PC-3 (cell line): ENCODE results near the gene ZC2HC1B. TPM values are rescaled to one million over a fixed set of nuclear protein-coding genes. Genes with fewer than 3 reads are reported as not detected.

Source experiments
- ATAC-seq: fragments of 200-7000 bp; cut with Tn5 transposase; 2 replicates; pipeline ENCODE4 v1.9.1; 2020; ENCODE audit warnings: mild to moderate bottlenecking, moderate library complexity
- BruUV-seq: library from RNA; stranded (reverse); fragments of 400-500 nt; replicated peaks from 2 replicates; lab custom pipeline; 2021; lab: Mats Ljungman, UMichigan
- CTCF ChIA-PET: fragments of 300-600 bp; sonication (Branson Sonifier 250); formaldehyde crosslinking; loops from one replicate; lab custom pipeline; 2022; ENCODE audit warnings: antibody characterized with exemption; lab: Charles Lee
- POLR2A ChIA-PET: fragments of 300-600 bp; sonication (Branson Sonifier 250); formaldehyde crosslinking; loops from one replicate; lab custom pipeline; 2022; ENCODE audit warnings: antibody characterized with exemption; ENCODE audit not compliant: unreplicated experiment; lab: Charles Lee
- DNase-seq: peaks from one replicate; pipeline ENCODE4 v3.0.0-alpha.2; 2015
- H2AFZ ChIP-seq: fragments of 300-600 bp; sonication (generic); 2 replicates; pipeline ENCODE4 v1.6.0; 2016; ENCODE audit warnings: antibody characterized with exemption, low read length
- H3F3A ChIP-seq: fragments of 300-600 bp; sonication (generic); one replicate; pipeline ENCODE4 v1.6.0; 2017; ENCODE audit warnings: antibody characterized with exemption, low read length, control low read depth, mild to moderate bottlenecking; ENCODE audit not compliant: unreplicated experiment
- H3K27ac ChIP-seq: fragments of 300-600 bp; sonication (generic); 2 replicates; pipeline ENCODE4 v1.5.1; 2016; ENCODE audit warnings: mild to moderate bottlenecking, low read length
- H3K27me3 ChIP-seq: fragments of 300-600 bp; sonication (generic); 2 replicates; pipeline ENCODE4 v1.6.1; 2016; ENCODE audit warnings: low read length, mixed read lengths
- H3K36me3 ChIP-seq: fragments of 300-600 bp; sonication (generic); 2 replicates; pipeline ENCODE4 v1.6.1; 2016; ENCODE audit warnings: low read depth, mixed run types, low read length, mixed read lengths
- H3K4me1 ChIP-seq: fragments of 300-600 bp; sonication (generic); 2 replicates; pipeline ENCODE4 v1.5.1; 2016; ENCODE audit warnings: low read length; ENCODE audit not compliant: insufficient read depth
- H3K4me2 ChIP-seq: fragments of 300-600 bp; sonication (generic); 2 replicates; pipeline ENCODE4 v1.6.0; 2016; ENCODE audit warnings: low read length
- H3K4me3 ChIP-seq: fragments of 300-600 bp; sonication (generic); 2 replicates; pipeline ENCODE4 v1.5.1; 2016; ENCODE audit warnings: mild to moderate bottlenecking, low read length, mixed read lengths
- H3K79me2 ChIP-seq: fragments of 300-600 bp; sonication (generic); 2 replicates; pipeline ENCODE4 v1.6.1; 2017; ENCODE audit warnings: low read length, mixed read lengths
- H3K9ac ChIP-seq: fragments of 300-600 bp; sonication (generic); 2 replicates; pipeline ENCODE4 v1.6.0; 2016; ENCODE audit warnings: mild to moderate bottlenecking, low read length
- H3K9me2 ChIP-seq: fragments of 300-600 bp; sonication (generic); replicated peaks from 2 replicates; pipeline ENCODE4 v1.6.1; 2016; ENCODE audit warnings: mixed run types, low read length, mixed read lengths
- H3K9me3 ChIP-seq: fragments of 300-600 bp; sonication (generic); 2 replicates; pipeline ENCODE4 v1.6.1; 2016; ENCODE audit warnings: low read length, mixed read lengths
- H4K20me1 ChIP-seq: fragments of 300-600 bp; sonication (generic); 2 replicates; pipeline ENCODE4 v1.6.1; 2016; ENCODE audit warnings: low read length, mixed read lengths
- EZH2 ChIP-seq: fragments of 300-600 bp; sonication (generic); IDR thresholded peaks from one replicate; pipeline ENCODE4 v1.6.1; 2017; ENCODE audit warnings: antibody characterized with exemption, mild to moderate bottlenecking, low read length; ENCODE audit not compliant: unreplicated experiment
- EZH2phosphoT487 ChIP-seq: fragments of 300-600 bp; sonication (generic); IDR thresholded peaks from 2 replicates; pipeline ENCODE4 v1.6.1; 2018; ENCODE audit warnings: mild to moderate bottlenecking, antibody characterized with exemption, low read length, borderline replicate concordance
- intact Hi-C: fragments of 100-400 bp; cut with micrococcal nuclease; formaldehyde crosslinking; loops from 2 replicates; pipeline ENCODE4 v1.9.0; 2023
- total RNA-seq: library from RNA; depleted of rRNA; stranded (reverse); fragments of >200 nt; gene quantifications from 2 replicates; pipeline ENCODE4 v1.2.3, GENCODE V29; 2014
- TF ChIP-seq, protein P1 (sequence below): fragments of 300-600 bp; sonication (generic); conservative IDR thresholded peaks from 2 replicates; pipeline ENCODE4 v1.5.1; 2017; ENCODE audit warnings: antibody characterized with exemption, low read depth, mild to moderate bottlenecking, low read length

Gene ZC2HC1B
- total RNA-seq, 1 experiment from 2014 or later, result not detected

DNA sequence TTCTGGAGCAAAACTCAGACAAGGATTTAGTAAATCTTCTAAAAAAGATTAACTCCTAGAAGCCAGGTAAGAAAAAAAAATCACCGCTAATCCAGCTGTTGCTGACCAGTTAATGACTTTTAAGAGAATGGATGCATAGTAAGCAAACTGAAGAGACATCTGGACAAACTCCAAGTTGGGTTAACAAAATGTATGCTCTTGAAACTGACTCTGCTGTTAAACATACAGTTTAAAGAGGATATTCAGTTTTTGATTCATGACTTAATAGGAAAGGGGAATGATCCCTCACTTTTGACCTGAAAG is 73.3 kb downstream of the ZC2HC1B start:
- Histone ChIP-seq H3K27me3 (no peaks in the 10 kb centered on the region), H4K20me1 (no peaks in the 10 kb centered on the region), H3K4me2 (no peak overlapping the region), H3K27ac (no peak overlapping the region), H3K79me2 (no peaks in the 10 kb centered on the region), H3K9ac (no peak overlapping the region), H3K4me3 (no peak overlapping the region), H3F3A (no peaks in the 10 kb centered on the region), H3K9me3 (no peaks in the 10 kb centered on the region), H3K4me1 (no peaks in the 10 kb centered on the region), H3K9me2 (no peaks in the 10 kb centered on the region), H3K36me3 (peaks cover 3% of the 10 kb centered on the region; the same call in 1 of the 2 replicates), H2AFZ (no peak overlapping the region)
- intact Hi-C loops, result no loop called here
- BruUV-seq, result no TSS peak
- ChIA-PET CTCF (no interaction called here), POLR2A (no interaction called here)
- TF ChIP-seq EZH2phosphoT487, result no peak
- no peak for TF ChIP-seq EZH2
- TF ChIP-seq, protein P1, sequence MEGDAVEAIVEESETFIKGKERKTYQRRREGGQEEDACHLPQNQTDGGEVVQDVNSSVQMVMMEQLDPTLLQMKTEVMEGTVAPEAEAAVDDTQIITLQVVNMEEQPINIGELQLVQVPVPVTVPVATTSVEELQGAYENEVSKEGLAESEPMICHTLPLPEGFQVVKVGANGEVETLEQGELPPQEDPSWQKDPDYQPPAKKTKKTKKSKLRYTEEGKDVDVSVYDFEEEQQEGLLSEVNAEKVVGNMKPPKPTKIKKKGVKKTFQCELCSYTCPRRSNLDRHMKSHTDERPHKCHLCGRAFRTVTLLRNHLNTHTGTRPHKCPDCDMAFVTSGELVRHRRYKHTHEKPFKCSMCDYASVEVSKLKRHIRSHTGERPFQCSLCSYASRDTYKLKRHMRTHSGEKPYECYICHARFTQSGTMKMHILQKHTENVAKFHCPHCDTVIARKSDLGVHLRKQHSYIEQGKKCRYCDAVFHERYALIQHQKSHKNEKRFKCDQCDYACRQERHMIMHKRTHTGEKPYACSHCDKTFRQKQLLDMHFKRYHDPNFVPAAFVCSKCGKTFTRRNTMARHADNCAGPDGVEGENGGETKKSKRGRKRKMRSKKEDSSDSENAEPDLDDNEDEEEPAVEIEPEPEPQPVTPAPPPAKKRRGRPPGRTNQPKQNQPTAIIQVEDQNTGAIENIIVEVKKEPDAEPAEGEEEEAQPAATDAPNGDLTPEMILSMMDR, result no peak
- no peak for ATAC-seq
- no peak for DNase-seq

DNA sequence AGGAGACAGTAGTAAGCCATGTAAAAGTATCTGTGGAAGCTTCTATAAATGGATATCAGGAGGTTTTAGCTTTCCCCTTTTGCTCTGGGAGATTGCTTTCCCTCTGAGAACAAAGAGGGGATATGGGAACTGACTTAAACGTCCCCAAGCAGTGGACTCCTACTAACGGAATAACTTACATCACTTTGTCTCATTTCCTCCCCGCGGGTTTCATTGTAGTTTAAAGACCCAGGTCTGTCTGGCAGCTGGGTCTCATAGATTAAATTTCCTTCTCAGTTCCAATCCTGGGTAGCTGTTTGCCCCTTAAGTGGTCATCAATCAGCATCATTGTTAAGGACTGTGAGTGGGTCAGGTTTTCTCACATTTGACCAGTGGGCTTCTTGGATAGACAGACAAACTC is 75.1 kb downstream of the ZC2HC1B start:
- Histone ChIP-seq H3K4me1 (no peaks in the 10 kb centered on the region), H2AFZ (no peak overlapping the region), H3K4me2 (no peak overlapping the region), H3K4me3 (no peak overlapping the region), H3K36me3 (peaks cover 3% of the 10 kb centered on the region; the same call in 1 of the 2 replicates), H3K79me2 (no peaks in the 10 kb centered on the region), H4K20me1 (no peaks in the 10 kb centered on the region), H3K9me3 (no peaks in the 10 kb centered on the region), H3K9me2 (no peaks in the 10 kb centered on the region), H3F3A (no peaks in the 10 kb centered on the region), H3K27ac (no peak overlapping the region), H3K9ac (no peak overlapping the region), H3K27me3 (no peaks in the 10 kb centered on the region)
- no TSS peak for BruUV-seq
- TF ChIP-seq, protein P1, result no peak
- TF ChIP-seq EZH2phosphoT487 (no peak), EZH2 (no peak)
- ChIA-PET POLR2A (no interaction called here), CTCF (interaction anchor here (1.4 kb wide), 1 partner anchor 73 kb away, joined by 12 read pairs; no protein-coding TSS in a partner anchor)
- DNase-seq, result no peak
- intact Hi-C loops, result no loop called here
- no peak for ATAC-seq

DNA sequence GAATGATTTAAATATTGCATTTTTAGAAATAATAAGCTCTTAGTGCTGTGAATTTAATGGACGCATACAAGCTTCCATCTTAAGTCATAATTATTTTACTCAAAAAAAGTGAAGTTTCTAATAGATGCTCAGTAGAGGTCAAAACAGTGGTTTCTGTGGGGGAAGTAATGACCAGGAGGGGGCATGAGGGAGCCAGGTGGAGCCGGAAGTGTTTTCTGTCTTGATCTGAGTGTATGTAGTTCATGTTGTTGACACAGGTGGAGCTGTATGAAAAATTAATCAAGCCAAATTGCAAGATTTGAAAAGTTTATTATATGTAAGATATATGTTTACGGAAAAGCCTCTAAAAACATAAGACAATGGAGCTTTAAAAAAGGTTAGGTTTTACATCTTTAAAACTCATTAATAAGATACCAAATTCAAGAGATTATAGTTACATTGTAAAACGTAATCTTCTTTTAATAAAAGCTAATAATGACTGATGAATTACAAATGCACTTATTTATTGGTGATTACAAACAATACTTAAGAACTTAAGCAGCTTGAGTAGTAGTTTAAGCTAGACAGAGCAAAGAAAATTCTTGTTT is 75.8 kb downstream of the ZC2HC1B start:
- Histone ChIP-seq H3K27me3 (no peaks in the 10 kb centered on the region), H3K4me3 (no peak overlapping the region), H4K20me1 (no peaks in the 10 kb centered on the region), H3K4me2 (no peak overlapping the region), H3K4me1 (no peaks in the 10 kb centered on the region), H3F3A (no peaks in the 10 kb centered on the region), H3K9ac (no peak overlapping the region), H3K9me3 (no peaks in the 10 kb centered on the region), H2AFZ (no peak overlapping the region), H3K27ac (no peak overlapping the region), H3K36me3 (peaks cover 3% of the 10 kb centered on the region; the same call in 1 of the 2 replicates), H3K79me2 (no peaks in the 10 kb centered on the region), H3K9me2 (no peaks in the 10 kb centered on the region)
- ChIA-PET CTCF (interaction anchor here (0.5 to 1.4 kb wide), 9 partner anchors 9 to 365 kb away, joined by 3 to 12 read pairs (median 4); no protein-coding TSS in a partner anchor), POLR2A (no interaction called here)
- BruUV-seq, result no TSS peak
- intact Hi-C loops, result loop anchor here (1.0 kb wide), 2 partner anchors 73 to 365 kb away; no protein-coding TSS in a partner anchor
- ATAC-seq (peak; percentile 70), DNase-seq (peak; percentile 66)
- TF ChIP-seq, protein P1, result peak; percentile 89
- TF ChIP-seq EZH2phosphoT487, result no peak
